HG03175 (cell line): ENCODE data around the gene NEO1.

Experiments used
- ATAC-seq: cut with Tn5 transposase; IDR thresholded peaks from one replicate; pipeline ENCODE4 v1.9.1; 2021; ENCODE audit warnings: mild to moderate bottlenecking, moderate library complexity; ENCODE audit not compliant: unreplicated experiment

NEO1 gene

GRCh38 chr15:73249499-73249898, 197.2 kb downstream of the NEO1 start:
- no peak for ATAC-seq

- ATAC-seq: no peak
Measured at GRCh38 chr15:73254598-73254997, 202.3 kb downstream of the NEO1 start.

- no peak for ATAC-seq
Measured at GRCh38 chr15:73258271-73259108, 206.2 kb downstream of the NEO1 start.

GRCh38 chr15:73264881-73265280, 212.6 kb downstream of the NEO1 start:
- no peak for ATAC-seq

- no peak for ATAC-seq
Measured at GRCh38 chr15:73265536-73266153, 213.4 kb downstream of the NEO1 start.

GRCh38 chr15:73268457-73268856, 216.2 kb downstream of the NEO1 start:
- no peak for ATAC-seq

- ATAC-seq: no peak
Measured at GRCh38 chr15:73270366-73271097, 218.3 kb downstream of the NEO1 start.

- peak; percentile 46 for ATAC-seq
Measured at GRCh38 chr15:73273181-73274002, 221.1 kb downstream of the NEO1 start.

GRCh38 chr15:73275862-73276261, 223.6 kb downstream of the NEO1 start:
- no peak for ATAC-seq

- no peak for ATAC-seq
Measured at GRCh38 chr15:73282567-73283365, 230.5 kb downstream of the NEO1 start.

GRCh38 chr15:73283366-73283962, 231.2 kb downstream of the NEO1 start:
- no peak for ATAC-seq

- no peak for ATAC-seq
Measured at GRCh38 chr15:73284090-73284716, 231.9 kb downstream of the NEO1 start.

GRCh38 chr15:73286311-73286710, 234.0 kb downstream of the NEO1 start:
- ATAC-seq: no peak

GRCh38 chr15:73287019-73287418, 234.8 kb downstream of the NEO1 start:
- no peak for ATAC-seq

- no peak for ATAC-seq
Measured at GRCh38 chr15:73291441-73291840, 239.2 kb downstream of the NEO1 start.

GRCh38 chr15:73293773-73294172, 241.5 kb downstream of the NEO1 start:
- no peak for ATAC-seq

GRCh38 chr15:73295630-73296286, 243.5 kb downstream of the NEO1 start:
- no peak for ATAC-seq

GRCh38 chr15:73296609-73297353, 244.5 kb downstream of the NEO1 start:
- no peak for ATAC-seq
